ENCODE results near the gene NEDD9. TPM values are rescaled to one million over a fixed set of nuclear protein-coding genes. Genes with fewer than 3 reads are reported as not detected.

NEDD9 gene
- total RNA-seq, 4 donors from 2014 or later = 19.8 to 49.4 (median 35.6) TPM

GRCh38 chr6:11268978-11269377 lies 36.5 kb upstream of the NEDD9 start:
- H3K27ac ChIP-seq = no peak overlapping the region
- intact Hi-C loops (cut with DNase I; ENCODE audit: low total_unique reads) = no loop called here
- in situ Hi-C loops (cut with MboI; ENCODE audit: low sequenced_read_pairs in 4 of 4) = no loop called here
- no peaks in the 10 kb centered on the region for H3K27me3 ChIP-seq
- H3K4me1 ChIP-seq = no peaks in the 10 kb centered on the region
- no peak for TF ChIP-seq POLR2A (IDR thresholded peaks at IDR 0.05)
- TF ChIP-seq, protein P1, sequence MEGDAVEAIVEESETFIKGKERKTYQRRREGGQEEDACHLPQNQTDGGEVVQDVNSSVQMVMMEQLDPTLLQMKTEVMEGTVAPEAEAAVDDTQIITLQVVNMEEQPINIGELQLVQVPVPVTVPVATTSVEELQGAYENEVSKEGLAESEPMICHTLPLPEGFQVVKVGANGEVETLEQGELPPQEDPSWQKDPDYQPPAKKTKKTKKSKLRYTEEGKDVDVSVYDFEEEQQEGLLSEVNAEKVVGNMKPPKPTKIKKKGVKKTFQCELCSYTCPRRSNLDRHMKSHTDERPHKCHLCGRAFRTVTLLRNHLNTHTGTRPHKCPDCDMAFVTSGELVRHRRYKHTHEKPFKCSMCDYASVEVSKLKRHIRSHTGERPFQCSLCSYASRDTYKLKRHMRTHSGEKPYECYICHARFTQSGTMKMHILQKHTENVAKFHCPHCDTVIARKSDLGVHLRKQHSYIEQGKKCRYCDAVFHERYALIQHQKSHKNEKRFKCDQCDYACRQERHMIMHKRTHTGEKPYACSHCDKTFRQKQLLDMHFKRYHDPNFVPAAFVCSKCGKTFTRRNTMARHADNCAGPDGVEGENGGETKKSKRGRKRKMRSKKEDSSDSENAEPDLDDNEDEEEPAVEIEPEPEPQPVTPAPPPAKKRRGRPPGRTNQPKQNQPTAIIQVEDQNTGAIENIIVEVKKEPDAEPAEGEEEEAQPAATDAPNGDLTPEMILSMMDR (IDR thresholded peaks at IDR 0.05 in 4 of 5, conservative IDR thresholded peaks at IDR 0.05 in 1 of 5) = no peak
- DNase-seq (no peak), ATAC-seq (no peak)
- no peak overlapping the region for H3K4me3 ChIP-seq
- H3K36me3 ChIP-seq = no peaks in the 10 kb centered on the region
- H3K9me3 ChIP-seq = no peaks in the 10 kb centered on the region

DNA sequence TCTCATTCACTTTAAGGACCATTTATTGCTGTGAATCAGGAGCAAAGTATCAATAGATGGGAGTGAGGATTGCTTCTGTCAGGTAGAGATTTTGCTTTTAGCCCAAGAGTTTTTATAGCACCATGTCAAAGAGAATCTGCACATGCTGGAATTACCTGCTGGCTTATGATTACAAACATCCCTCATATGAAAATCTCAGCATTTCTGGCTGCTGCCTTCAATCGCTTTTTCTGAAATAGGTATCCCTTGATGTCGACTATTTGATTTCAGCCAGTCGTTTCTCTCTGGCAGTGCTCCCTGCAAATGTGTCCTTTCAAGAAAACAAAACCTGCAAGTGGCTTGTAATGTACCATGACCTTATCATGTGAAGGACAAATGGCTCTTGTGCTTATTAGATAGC lies 34.5 kb upstream of the NEDD9 start:
- intact Hi-C loops (cut with DNase I; ENCODE audit: low total_unique reads) = no loop called here
- H3K4me1 ChIP-seq = peaks cover 14 to 20% of the 10 kb centered on the region in 2 donors
- no peak for DNase-seq
- no peak overlapping the region for H3K4me3 ChIP-seq
- ATAC-seq = no peak
- TF ChIP-seq POLR2A (IDR thresholded peaks at IDR 0.05) = no peak
- TF ChIP-seq, protein P1 (IDR thresholded peaks at IDR 0.05 in 4 of 5, conservative IDR thresholded peaks at IDR 0.05 in 1 of 5) = no peak
- H3K9me3 ChIP-seq = no peaks in the 10 kb centered on the region
- H3K27ac ChIP-seq = no peak overlapping the region
- no peaks in the 10 kb centered on the region for H3K27me3 ChIP-seq
- in situ Hi-C loops (cut with MboI; ENCODE audit: low sequenced_read_pairs in 4 of 4) = no loop called here
- no peaks in the 10 kb centered on the region for H3K36me3 ChIP-seq

GRCh38 chr6:11265932-11266331 lies 33.5 kb upstream of the NEDD9 start:
- Histone ChIP-seq H3K27ac (no peak overlapping the region), H3K36me3 (no peaks in the 10 kb centered on the region), H3K4me3 (no peak overlapping the region), H3K4me1 (peaks cover 14 to 20% of the 10 kb centered on the region in 2 donors), H3K27me3 (no peaks in the 10 kb centered on the region), H3K9me3 (no peaks in the 10 kb centered on the region)
- ATAC-seq (no peak), DNase-seq (no peak)
- TF ChIP-seq, protein P1 (IDR thresholded peaks at IDR 0.05 in 4 of 5, conservative IDR thresholded peaks at IDR 0.05 in 1 of 5) = no peak
- no peak for TF ChIP-seq POLR2A (IDR thresholded peaks at IDR 0.05)
- intact Hi-C loops (cut with DNase I; ENCODE audit: low total_unique reads) = no loop called here
- in situ Hi-C loops (cut with MboI; ENCODE audit: low sequenced_read_pairs in 4 of 4) = no loop called here

DNA sequence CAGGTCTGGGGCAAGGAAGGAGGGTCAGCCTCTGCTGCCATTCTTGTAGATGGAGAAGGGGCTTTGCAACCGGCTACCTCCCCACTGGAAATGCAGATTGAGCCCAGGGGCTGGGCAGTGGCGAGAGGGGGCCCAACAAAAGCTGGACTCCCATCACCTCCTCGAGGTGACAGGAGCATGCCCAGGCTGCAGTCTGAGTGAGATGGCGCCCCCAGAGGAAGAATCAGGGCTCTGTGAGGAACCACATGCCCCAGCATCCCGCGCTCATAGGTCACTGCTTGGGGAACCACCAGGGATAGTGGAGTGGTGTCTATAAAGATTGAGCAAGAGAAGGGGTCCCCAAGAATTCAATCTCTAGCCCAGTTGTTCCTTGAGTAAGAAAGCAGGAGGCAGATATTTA lies 31.6 kb upstream of the NEDD9 start:
- Histone ChIP-seq H3K4me3 (no peak overlapping the region), H3K9me3 (no peaks in the 10 kb centered on the region), H3K4me1 (peaks cover 15 to 20% of the 10 kb centered on the region in 2 donors), H3K27me3 (no peaks in the 10 kb centered on the region), H3K36me3 (no peaks in the 10 kb centered on the region), H3K27ac (peak overlapping the region; percentile 46 to 67 (median 51))
- intact Hi-C loops (cut with DNase I; ENCODE audit: low total_unique reads) (no loop called here), in situ Hi-C loops (cut with MboI; ENCODE audit: low sequenced_read_pairs in 4 of 4) (no loop called here)
- ATAC-seq = no peak
- no peak for DNase-seq
- no peak for TF ChIP-seq POLR2A (IDR thresholded peaks at IDR 0.05)
- TF ChIP-seq, protein P1 (IDR thresholded peaks at IDR 0.05 in 4 of 5, conservative IDR thresholded peaks at IDR 0.05 in 1 of 5) = no peak

GRCh38 chr6:11263291-11263775 lies 30.9 kb upstream of the NEDD9 start:
- intact Hi-C loops (cut with DNase I; ENCODE audit: low total_unique reads) = no loop called here
- ATAC-seq = peak; percentile 62 to 92
- H3K36me3 ChIP-seq = no peaks in the 10 kb centered on the region
- peak overlapping the region; percentile 46 to 67 (median 51) for H3K27ac ChIP-seq
- H3K4me1 ChIP-seq = peaks cover 18 to 20% of the 10 kb centered on the region in 2 donors
- no peaks in the 10 kb centered on the region for H3K27me3 ChIP-seq
- H3K9me3 ChIP-seq = no peaks in the 10 kb centered on the region
- DNase-seq = peak in 1 of 2 donors; percentile 37
- in situ Hi-C loops (cut with MboI; ENCODE audit: low sequenced_read_pairs in 4 of 4) = no loop called here
- peak overlapping the region in 1 of 4 donors; percentile 17 for H3K4me3 ChIP-seq
- TF ChIP-seq, protein P1 (IDR thresholded peaks at IDR 0.05 in 4 of 5, conservative IDR thresholded peaks at IDR 0.05 in 1 of 5) = no peak
- TF ChIP-seq POLR2A (IDR thresholded peaks at IDR 0.05) = no peak

All from gastrocnemius medialis (tissue), 4 donors.